Measurements from ENCODE around the gene CREBRF.

DNA sequence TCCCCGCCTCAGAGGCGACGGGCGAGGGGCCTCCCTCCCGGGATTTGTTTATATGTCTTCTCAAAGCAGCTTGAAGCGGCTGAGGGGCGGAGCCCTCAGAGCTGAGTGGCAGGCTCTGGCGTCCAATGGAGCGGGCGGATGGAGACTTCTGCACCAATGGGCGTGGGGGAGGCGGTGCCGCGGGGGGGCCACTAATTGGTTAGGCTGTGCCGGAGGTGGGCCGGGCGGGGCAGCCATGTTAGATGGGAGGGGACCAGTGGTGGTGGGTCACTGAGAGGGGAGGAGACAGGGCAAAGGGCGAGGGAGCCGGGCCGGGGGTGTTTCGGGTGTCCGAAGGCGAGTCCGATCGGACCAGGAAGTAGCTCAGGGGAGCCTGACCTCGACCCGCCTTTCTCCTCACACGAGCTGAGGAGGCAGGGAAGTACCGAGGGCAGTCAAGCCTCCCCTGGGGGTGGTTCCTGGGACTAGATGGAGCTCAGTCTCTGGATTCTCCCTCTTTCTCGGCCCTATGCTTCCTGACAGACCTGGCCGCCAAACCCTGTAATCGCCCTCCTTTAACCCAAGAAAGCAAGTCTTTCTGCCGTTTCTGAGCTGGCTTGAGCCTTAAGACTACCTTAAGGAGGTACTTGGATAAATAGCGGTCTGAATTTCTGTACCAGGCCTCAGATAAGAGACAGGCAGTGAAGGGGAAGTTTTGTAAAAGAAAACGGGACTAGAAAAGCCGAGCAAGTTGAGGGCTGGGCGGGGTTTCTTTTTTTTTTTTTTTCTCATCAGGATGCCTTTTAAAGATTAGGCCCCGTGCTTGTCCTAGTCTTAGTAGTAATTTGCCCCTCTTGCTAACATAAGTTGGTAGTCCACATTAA, 1.1 kb downstream of the CREBRF start:
- TF ChIP-seq GATA2 (IDR thresholded peaks at IDR 0.05; ENCODE audit: low read depth, low read length) (no peak), GATA3 (IDR thresholded peaks at IDR 0.05; ENCODE audit: low read depth, low read length) (no peak)
